ENCODE measurements around the gene ELOVL2.

DNA sequence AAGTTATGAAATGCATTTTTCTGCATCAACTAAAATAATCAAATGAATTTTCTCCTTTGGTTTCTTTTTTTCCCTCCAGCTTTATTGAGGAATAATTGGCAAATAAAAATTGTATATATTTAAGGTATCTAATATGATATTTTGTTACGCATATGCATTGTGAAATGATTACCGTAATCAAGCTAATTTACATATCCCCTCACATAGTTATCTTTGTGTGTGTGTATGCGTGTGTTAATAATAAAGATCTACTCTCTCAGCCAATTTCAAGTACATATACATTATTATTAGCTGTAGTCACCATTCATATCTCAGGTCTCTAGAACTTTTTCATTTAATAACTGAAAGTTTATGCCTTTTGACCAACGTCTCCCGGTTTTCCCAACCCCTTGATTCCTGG lies 96.1 kb downstream of the ELOVL2 start:
- no peak for TF ChIP-seq EZH2 (IDR thresholded peaks at IDR 0.05; ENCODE audit: borderline replicate concordance, insufficient read depth, low read depth, low read length, poor library complexity, severe bottlenecking)
- TF ChIP-seq, protein P1, sequence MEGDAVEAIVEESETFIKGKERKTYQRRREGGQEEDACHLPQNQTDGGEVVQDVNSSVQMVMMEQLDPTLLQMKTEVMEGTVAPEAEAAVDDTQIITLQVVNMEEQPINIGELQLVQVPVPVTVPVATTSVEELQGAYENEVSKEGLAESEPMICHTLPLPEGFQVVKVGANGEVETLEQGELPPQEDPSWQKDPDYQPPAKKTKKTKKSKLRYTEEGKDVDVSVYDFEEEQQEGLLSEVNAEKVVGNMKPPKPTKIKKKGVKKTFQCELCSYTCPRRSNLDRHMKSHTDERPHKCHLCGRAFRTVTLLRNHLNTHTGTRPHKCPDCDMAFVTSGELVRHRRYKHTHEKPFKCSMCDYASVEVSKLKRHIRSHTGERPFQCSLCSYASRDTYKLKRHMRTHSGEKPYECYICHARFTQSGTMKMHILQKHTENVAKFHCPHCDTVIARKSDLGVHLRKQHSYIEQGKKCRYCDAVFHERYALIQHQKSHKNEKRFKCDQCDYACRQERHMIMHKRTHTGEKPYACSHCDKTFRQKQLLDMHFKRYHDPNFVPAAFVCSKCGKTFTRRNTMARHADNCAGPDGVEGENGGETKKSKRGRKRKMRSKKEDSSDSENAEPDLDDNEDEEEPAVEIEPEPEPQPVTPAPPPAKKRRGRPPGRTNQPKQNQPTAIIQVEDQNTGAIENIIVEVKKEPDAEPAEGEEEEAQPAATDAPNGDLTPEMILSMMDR (IDR thresholded peaks at IDR 0.05): no peak

Data from B cell (primary cell).